ENCODE results near the gene KLHL21.
A peak's percentile ranks its signal among the peaks of the same experiment; 100 is the strongest.

KLHL21 gene

DNA sequence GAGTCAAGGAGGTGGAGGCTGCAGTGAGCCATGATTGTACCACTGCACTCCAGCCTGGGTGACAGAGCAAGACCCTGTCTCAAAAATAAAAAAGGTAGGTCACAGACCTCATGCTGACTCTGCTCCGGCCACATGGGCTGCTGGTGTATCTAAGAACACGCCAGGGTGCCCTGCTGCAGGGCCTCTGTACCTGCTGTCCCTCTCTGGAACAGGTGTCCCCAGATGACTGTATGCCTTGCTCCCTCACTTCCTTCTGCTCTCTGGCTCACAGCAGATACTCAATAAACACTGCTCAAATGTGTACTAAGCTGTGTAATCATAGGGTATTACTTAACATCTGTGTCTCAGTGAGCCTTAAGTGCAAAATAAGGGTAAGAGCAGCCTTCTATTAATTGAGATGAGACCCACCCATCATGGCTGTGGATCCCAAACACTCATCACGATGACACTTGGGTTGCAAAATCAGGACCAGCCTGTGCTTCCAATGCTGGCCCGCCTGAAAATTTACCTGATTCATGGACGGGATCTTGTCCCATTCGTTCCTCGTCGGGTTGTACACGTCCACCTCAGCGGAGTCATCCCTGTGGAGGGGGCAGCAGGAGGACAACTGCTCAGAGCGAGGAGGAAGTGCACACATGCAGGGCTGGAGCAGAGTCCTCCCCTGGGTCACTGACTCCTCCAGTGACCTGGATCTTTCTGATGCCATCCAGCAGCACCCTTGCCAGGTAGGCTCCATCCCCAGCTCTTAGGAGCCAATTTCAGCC, 7.5 kb downstream of the KLHL21 start:
- Histone ChIP-seq H3K9ac (ENCODE audit: low read length) (no peak overlapping the region), H3K9me3 (ENCODE audit: low read length) (no peaks in the 10 kb centered on the region), H3K27ac (ENCODE audit: low read depth, low read length) (no peak overlapping the region), H3K36me3 (ENCODE audit: insufficient read depth, low read length) (peaks cover 88% of the 10 kb centered on the region), H3K4me3 (ENCODE audit: low read depth in 1 of 2, low read length in 2 of 2) (no peak overlapping the region), H3K4me1 (ENCODE audit: insufficient read depth, low read length) (peaks cover 39% of the 10 kb centered on the region), H3K27me3 (ENCODE audit: control insufficient read depth in 1 of 2, insufficient read depth in 2 of 2, low read length in 2 of 2) (no peaks in the 10 kb centered on the region)

DNA sequence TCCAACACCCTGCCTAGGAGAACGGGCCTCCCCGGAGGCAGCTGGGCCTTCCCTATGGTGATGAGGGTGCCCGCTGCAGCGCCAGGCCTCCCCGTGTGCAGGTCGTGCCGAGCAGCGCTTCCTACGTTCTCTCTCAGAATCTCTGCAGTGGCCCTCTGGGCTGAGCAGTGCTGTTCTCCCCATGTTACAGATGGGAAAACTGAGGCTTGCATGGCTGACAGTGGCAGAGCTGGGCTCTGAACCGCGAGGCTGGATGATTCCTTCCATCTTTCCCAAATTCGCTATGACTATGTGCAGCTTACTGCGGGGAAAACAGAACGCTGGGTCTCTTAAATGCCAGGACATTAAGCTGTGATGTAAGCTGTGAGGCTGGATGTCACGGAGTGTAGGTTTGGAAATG, 8.9 kb downstream of the KLHL21 start:
- Histone ChIP-seq H3K27ac (ENCODE audit: low read depth, low read length) (no peak overlapping the region), H3K27me3 (ENCODE audit: control insufficient read depth in 1 of 2, insufficient read depth in 2 of 2, low read length in 2 of 2) (no peaks in the 10 kb centered on the region), H3K9ac (ENCODE audit: low read length) (no peak overlapping the region), H3K9me3 (ENCODE audit: low read length) (no peaks in the 10 kb centered on the region), H3K36me3 (ENCODE audit: insufficient read depth, low read length) (peaks cover 93% of the 10 kb centered on the region), H3K4me3 (ENCODE audit: low read depth in 1 of 2, low read length in 2 of 2) (no peak overlapping the region), H3K4me1 (ENCODE audit: insufficient read depth, low read length) (peaks cover 30% of the 10 kb centered on the region)

DNA sequence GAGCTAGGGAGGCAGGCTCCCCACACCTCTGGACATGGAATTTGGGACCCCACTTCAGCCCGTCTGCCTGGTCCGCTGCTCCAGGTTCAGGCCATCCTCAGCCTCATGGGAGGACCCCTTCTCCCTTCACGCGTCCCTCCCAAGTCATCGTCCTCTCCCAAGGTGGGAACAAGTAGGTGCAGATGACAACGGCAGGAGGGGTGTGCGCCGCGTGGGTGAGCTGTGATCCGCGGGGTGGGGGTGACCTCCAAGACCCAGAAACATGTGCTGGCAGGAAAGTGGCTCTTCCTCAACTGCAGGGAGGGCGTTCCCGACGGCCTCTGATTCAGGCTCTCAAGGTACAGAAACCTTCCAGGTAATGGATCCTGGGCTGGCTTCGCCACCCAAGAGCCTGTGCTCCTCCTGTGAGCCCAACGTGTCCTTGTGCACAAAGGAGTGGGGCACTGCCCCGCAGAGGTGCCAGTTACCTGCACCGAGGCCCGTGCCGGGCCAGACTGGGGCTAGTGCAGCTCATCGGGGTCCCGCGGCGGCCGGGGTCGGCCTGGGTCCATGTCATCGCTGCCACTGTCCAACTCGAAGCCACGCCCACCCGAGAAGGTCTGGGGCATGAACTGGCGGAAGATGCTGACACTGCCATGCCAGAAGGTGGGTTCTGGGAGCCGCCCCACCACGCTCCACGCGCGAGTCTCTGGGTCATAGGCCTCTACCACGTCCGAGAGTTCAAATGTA, 9.6 kb downstream of the KLHL21 start:
- H3K4me3 ChIP-seq (ENCODE audit: low read depth in 1 of 2, low read length in 2 of 2), result no peak overlapping the region
- no peak overlapping the region for H3K9ac ChIP-seq (ENCODE audit: low read length)
- no peak overlapping the region for H3K27ac ChIP-seq (ENCODE audit: low read depth, low read length)
- H3K27me3 ChIP-seq (ENCODE audit: control insufficient read depth in 1 of 2, insufficient read depth in 2 of 2, low read length in 2 of 2), result no peaks in the 10 kb centered on the region
- no peaks in the 10 kb centered on the region for H3K9me3 ChIP-seq (ENCODE audit: low read length)
- H3K36me3 ChIP-seq (ENCODE audit: insufficient read depth, low read length), result peaks cover 94% of the 10 kb centered on the region
- H3K4me1 ChIP-seq (ENCODE audit: insufficient read depth, low read length), result peaks cover 25% of the 10 kb centered on the region

DNA sequence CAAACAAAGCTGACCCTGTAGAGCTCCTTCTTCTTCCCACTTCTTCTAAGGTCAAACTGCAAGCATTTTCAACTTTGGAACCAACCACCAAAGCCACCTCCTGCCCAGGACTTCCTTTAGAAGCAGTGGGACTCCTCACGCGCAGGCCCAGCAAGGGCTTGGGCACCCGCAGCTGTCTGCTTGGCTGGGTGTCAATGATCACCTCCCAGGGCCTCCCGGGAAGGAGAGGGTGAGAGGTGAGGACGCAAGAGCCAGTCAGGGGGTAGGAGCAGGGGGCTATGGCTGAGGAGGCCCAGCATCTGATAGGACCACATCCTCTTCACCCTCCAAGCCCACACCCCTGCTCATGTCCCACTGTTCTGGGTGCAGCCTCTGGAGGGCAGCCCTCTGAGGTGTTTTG, 10.2 kb downstream of the KLHL21 start:
- no peak overlapping the region for H3K27ac ChIP-seq (ENCODE audit: low read depth, low read length)
- no peak overlapping the region for H3K4me3 ChIP-seq (ENCODE audit: low read depth in 1 of 2, low read length in 2 of 2)
- H3K9ac ChIP-seq (ENCODE audit: low read length), result no peak overlapping the region

DNA sequence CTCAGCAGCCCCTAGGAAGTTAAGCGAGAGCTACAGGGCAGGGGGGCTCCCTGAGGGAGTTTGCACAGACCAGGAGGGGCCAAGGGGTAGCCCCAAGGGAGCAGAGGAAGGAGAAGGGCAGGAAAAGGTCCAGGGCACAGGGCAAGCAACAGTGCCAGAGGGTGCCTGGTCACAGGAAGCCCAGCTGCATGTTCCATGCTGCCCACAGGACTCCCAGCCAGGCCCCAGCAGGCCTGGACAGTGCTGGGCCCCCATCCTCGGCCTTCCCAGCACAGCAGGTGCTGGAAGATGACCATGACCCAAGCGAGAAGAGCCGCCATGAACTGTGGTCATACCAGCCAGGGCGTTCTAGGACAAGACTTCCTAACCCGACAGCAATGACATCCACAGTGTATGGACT, 11.0 kb downstream of the KLHL21 start:
- Histone ChIP-seq H3K9ac (ENCODE audit: low read length) (no peak overlapping the region), H3K27me3 (ENCODE audit: control insufficient read depth in 1 of 2, insufficient read depth in 2 of 2, low read length in 2 of 2) (no peaks in the 10 kb centered on the region), H3K4me1 (ENCODE audit: insufficient read depth, low read length) (peaks cover 25% of the 10 kb centered on the region), H3K9me3 (ENCODE audit: low read length) (no peaks in the 10 kb centered on the region), H3K36me3 (ENCODE audit: insufficient read depth, low read length) (peaks cover 91% of the 10 kb centered on the region), H3K27ac (ENCODE audit: low read depth, low read length) (no peak overlapping the region), H3K4me3 (ENCODE audit: low read depth in 1 of 2, low read length in 2 of 2) (no peak overlapping the region)

More for the DNA sequence above, 10.2 kb downstream of the KLHL21 start:
- peaks cover 25% of the 10 kb centered on the region for H3K4me1 ChIP-seq (ENCODE audit: insufficient read depth, low read length)
- H3K9me3 ChIP-seq (ENCODE audit: low read length), result no peaks in the 10 kb centered on the region
- H3K36me3 ChIP-seq (ENCODE audit: insufficient read depth, low read length), result peaks cover 94% of the 10 kb centered on the region
- no peaks in the 10 kb centered on the region for H3K27me3 ChIP-seq (ENCODE audit: control insufficient read depth in 1 of 2, insufficient read depth in 2 of 2, low read length in 2 of 2)

DNA sequence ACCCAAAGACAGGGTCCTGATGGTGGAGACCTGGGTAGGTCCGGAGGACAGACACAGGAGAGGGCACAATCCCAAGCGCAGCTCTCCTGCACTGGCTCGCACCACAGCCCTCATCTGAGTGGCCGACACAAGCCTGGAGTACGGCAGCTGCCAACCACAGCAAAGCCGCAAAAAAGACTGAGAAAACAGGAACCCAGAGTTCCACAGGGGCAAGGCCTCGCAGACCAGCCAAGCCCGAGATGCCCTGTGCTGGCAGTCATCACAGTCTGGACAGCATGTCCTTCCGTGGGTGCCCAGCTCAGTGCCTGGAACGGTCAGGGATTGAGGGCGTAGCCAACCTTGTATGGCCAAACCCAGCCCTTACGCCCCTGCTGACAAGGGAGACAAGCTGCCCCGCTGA, 11.4 kb downstream of the KLHL21 start:
- H3K36me3 ChIP-seq (ENCODE audit: insufficient read depth, low read length), result peaks cover 86% of the 10 kb centered on the region
- no peak overlapping the region for H3K4me3 ChIP-seq (ENCODE audit: low read depth in 1 of 2, low read length in 2 of 2)
- H3K4me1 ChIP-seq (ENCODE audit: insufficient read depth, low read length), result peaks cover 22% of the 10 kb centered on the region
- H3K9ac ChIP-seq (ENCODE audit: low read length), result no peak overlapping the region
- H3K27me3 ChIP-seq (ENCODE audit: control insufficient read depth in 1 of 2, insufficient read depth in 2 of 2, low read length in 2 of 2), result no peaks in the 10 kb centered on the region
- no peaks in the 10 kb centered on the region for H3K9me3 ChIP-seq (ENCODE audit: low read length)
- no peak overlapping the region for H3K27ac ChIP-seq (ENCODE audit: low read depth, low read length)

DNA sequence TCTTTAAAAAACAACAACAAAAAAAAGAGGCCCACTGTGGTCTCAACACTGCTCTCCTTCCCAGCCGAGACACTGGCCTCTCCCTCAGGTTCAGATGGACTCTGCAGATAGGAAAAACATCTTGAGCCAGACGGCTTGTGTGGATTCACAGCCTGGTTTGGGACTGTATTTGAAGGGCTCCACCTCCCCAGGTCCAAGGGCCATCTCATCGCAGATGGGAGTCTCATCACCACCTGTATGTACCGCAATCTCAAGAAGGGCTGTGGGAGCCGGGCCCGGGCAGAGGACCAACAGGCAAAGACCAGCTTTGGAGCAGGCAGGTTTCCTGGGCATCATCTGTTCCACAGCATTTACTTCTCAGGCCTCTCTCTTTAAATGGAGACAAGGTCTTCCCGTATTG, 12.6 kb downstream of the KLHL21 start:
- Histone ChIP-seq H3K9me3 (ENCODE audit: low read length) (no peaks in the 10 kb centered on the region), H3K27ac (ENCODE audit: low read depth, low read length) (no peak overlapping the region), H3K36me3 (ENCODE audit: insufficient read depth, low read length) (peaks cover 75% of the 10 kb centered on the region), H3K4me3 (ENCODE audit: low read depth in 1 of 2, low read length in 2 of 2) (no peak overlapping the region), H3K9ac (ENCODE audit: low read length) (no peak overlapping the region), H3K4me1 (ENCODE audit: insufficient read depth, low read length) (peaks cover 16% of the 10 kb centered on the region), H3K27me3 (ENCODE audit: control insufficient read depth in 1 of 2, insufficient read depth in 2 of 2, low read length in 2 of 2) (no peaks in the 10 kb centered on the region)

DNA sequence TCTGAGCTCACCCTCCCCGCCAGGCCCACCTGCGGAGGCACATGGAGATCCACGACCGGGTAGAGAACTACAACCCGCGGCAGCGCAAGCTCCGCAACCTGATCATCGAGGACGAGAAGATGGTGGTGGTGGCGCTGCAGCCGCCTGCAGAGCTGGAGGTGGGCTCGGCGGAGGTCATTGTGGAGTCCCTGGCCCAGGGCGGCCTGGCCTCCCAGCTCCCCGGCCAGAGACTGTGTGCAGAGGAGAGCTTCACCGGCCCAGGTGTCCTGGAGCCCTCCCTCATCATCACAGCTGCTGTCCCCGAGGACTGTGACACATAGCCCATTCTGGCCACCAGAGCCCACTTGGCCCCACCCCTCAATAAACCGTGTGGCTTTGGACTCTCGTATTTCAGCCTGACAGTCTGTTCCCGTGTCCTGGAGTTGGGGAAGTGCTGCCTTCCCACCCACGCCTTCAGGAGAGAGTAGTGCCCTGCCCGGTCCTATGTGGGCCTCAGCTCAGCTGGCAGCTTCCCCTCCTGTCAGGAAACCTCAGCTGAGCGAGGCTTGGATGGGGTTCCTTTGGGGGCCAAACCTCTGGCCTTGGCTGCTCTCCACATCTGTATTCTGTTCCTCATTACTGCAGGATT, 13.7 kb downstream of the KLHL21 start:
- H3K9me3 ChIP-seq (ENCODE audit: low read length), result no peaks in the 10 kb centered on the region
- H3K4me1 ChIP-seq (ENCODE audit: insufficient read depth, low read length), result peaks cover 16% of the 10 kb centered on the region
- H3K4me3 ChIP-seq (ENCODE audit: low read depth in 1 of 2, low read length in 2 of 2), result no peak overlapping the region
- peaks cover 64% of the 10 kb centered on the region for H3K36me3 ChIP-seq (ENCODE audit: insufficient read depth, low read length)
- H3K9ac ChIP-seq (ENCODE audit: low read length), result no peak overlapping the region
- no peak overlapping the region for H3K27ac ChIP-seq (ENCODE audit: low read depth, low read length)
- no peaks in the 10 kb centered on the region for H3K27me3 ChIP-seq (ENCODE audit: control insufficient read depth in 1 of 2, insufficient read depth in 2 of 2, low read length in 2 of 2)

DNA sequence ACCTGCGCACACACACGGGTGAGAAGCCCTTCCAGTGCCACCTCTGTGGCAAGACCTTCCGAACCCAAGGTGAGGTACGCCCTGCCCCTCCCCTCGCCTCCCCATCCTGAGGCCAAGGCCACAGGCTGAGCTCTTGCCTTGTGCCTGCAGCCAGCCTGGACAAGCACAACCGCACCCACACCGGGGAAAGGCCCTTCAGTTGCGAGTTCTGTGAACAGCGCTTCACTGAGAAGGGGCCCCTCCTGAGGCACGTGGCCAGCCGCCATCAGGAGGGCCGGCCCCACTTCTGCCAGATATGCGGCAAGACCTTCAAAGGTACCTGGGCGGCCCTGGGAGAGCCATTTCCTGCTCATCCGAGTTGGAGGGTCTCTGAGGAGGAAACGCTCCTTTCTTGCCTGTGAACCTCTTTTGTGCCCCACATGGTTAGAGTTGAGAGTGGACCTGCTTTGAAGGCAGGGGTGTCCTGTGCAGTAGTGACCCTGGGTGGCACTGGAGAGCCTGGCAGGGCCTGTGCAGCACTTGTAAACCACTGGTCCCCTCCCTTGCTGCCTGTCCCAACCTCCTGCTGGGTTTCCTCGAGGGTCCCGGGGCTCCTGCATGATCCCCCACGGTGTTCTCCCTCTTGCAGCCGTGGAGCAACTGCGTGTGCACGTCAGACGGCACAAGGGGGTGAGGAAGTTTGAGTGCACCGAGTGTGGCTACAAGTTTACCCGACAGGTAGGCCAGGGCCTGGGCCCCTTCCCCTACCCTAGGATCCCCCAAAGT, 14.4 kb downstream of the KLHL21 start:
- Histone ChIP-seq H3K27me3 (ENCODE audit: control insufficient read depth in 1 of 2, insufficient read depth in 2 of 2, low read length in 2 of 2) (no peaks in the 10 kb centered on the region), H3K9ac (ENCODE audit: low read length) (no peak overlapping the region), H3K36me3 (ENCODE audit: insufficient read depth, low read length) (peaks cover 57% of the 10 kb centered on the region), H3K27ac (ENCODE audit: low read depth, low read length) (peak overlapping the region; percentile 44), H3K9me3 (ENCODE audit: low read length) (no peaks in the 10 kb centered on the region), H3K4me3 (ENCODE audit: low read depth in 1 of 2, low read length in 2 of 2) (no peak overlapping the region), H3K4me1 (ENCODE audit: insufficient read depth, low read length) (peaks cover 16% of the 10 kb centered on the region)

DNA sequence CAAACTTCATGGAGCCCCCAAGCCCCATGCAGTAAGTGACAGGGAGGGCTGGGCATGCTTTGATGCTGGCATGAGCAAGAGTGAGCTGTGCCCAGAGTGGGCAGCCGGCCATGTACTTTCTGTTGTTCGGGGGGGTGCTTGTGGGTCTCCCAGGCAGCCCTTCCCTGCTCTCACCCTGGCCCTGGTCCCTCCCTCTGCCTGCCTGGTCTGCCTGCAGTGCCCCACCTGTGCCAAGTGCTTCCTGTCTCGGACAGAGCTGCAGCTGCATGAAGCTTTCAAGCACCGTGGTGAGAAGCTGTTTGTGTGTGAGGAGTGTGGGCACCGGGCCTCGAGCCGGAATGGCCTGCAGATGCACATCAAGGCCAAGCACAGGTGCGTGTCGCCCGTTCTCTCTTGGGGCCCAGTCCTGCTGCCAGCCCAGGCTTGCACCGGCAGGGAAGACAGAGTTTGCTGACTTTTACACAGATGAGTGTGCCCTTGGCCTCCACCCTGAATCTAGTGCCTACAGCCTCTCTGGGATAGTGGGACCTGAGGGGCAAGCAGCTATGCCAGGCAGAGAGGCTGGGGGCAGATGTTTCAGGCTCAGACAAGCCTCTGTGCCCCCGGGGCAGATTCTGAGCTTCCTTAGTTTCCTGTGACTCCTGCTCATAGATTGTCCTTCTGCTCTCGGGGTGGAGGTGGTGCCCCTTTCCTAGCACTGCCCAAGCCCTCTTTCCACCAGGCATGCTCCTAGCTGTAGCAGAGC, 15.2 kb downstream of the KLHL21 start:
- H3K36me3 ChIP-seq (ENCODE audit: insufficient read depth, low read length), result peaks cover 52% of the 10 kb centered on the region
- H3K9ac ChIP-seq (ENCODE audit: low read length), result no peak overlapping the region
- peak overlapping the region; percentile 48 for H3K27ac ChIP-seq (ENCODE audit: low read depth, low read length)
- no peaks in the 10 kb centered on the region for H3K27me3 ChIP-seq (ENCODE audit: control insufficient read depth in 1 of 2, insufficient read depth in 2 of 2, low read length in 2 of 2)
- no peak overlapping the region for H3K4me3 ChIP-seq (ENCODE audit: low read depth in 1 of 2, low read length in 2 of 2)
- peaks cover 16% of the 10 kb centered on the region for H3K4me1 ChIP-seq (ENCODE audit: insufficient read depth, low read length)
- no peaks in the 10 kb centered on the region for H3K9me3 ChIP-seq (ENCODE audit: low read length)

All from muscle layer of colon (tissue), 2 donors.